C1 segment of cervical spinal cord (tissue), 14 donors: Measurements from ENCODE around the gene QPCTL.
A peak's percentile ranks its signal among the peaks of the same experiment; 100 is the strongest.
"Not testable (repeated sequence)": the region's sequence is repeated elsewhere in the genome, so short reads cannot be mapped to it uniquely, and the experiment has no call there.

Experiments used
- DNase-seq, 14 donors: peaks; one replicate each; lab custom pipeline; 2025; lab: John Stamatoyannopoulos, UW

Gene QPCTL

DNA sequence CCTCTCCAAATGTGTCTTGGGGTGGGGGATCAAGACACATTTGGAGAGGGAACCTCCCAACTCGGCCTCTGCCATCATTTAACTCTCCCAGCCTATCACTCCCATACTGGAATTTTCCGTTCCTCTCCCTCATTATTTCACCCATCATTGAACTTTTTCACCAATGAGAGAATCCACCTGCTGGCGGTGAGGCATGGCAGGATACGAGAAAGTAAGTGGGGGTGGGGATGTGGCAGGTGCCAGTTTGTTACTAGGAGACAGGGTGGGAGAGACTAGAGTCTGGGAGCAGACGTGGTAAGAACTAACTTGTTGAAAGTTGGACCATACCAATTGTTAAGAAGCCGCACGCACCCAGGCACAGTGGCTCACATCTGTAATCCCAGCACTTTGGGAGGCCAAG lies 17.5 kb upstream of the QPCTL start:
- DNase-seq = no peak

DNA sequence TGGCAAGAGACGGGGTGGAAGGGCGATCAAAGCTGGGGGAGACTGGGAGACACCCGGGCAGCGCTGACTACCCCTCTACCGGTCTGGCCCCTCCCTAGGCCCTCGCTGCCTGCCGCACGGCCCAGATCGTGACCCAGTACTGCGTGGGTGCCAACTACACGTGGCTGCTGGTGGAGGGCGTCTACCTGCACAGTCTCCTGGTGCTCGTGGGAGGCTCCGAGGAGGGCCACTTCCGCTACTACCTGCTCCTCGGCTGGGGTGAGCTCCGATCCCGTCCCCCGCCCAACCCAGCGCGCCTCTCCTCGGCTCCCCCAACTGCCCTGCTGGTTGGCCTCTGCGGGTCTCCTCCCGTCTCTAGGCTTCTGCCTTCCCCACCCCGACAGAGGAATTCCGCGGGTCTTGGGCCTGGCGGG lies 15.6 kb upstream of the QPCTL start:
- no peak for DNase-seq

DNA sequence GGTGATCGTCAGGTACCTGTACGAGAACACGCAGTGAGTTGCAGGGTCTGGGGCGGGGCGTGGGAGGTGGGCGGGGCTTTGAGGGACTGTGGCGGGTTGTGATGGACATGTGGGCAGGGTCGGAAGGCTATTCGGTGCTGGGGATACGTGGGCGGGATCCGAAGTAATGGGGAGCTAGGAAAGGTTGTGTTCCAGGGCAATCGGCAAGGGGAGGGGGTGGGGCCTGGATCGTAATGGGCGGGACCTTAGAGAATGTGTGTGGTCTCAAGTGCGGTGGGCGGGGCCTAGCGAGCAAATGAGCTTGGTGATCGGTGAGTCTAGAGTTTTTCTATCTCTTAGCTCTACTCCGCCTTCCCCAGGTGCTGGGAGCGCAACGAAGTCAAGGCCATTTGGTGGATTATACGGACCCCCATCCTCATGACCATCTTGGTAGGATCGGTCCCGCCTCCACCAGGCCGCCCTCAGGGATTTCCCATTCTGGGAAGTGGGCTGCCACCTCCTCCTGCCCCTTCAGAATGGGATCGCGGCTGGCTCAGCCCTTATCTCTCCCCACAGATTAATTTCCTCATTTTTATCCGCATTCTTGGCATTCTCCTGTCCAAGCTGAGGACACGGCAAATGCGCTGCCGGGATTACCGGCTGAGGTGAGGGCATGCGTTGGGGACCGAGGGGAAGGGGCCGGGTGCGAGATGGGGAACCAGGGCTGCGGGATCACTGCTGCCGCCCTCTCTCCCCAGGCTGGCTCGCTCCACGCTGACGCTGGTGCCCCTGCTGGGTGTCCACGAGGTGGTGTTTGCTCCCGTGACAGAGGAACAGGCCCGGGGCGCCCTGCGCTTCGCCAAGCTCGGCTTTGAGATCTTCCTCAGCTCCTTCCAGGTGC lies 14.9 kb upstream of the QPCTL start:
- peak in 11 of 14 donors; percentile 9 to 76 (median 38) for DNase-seq

DNA sequence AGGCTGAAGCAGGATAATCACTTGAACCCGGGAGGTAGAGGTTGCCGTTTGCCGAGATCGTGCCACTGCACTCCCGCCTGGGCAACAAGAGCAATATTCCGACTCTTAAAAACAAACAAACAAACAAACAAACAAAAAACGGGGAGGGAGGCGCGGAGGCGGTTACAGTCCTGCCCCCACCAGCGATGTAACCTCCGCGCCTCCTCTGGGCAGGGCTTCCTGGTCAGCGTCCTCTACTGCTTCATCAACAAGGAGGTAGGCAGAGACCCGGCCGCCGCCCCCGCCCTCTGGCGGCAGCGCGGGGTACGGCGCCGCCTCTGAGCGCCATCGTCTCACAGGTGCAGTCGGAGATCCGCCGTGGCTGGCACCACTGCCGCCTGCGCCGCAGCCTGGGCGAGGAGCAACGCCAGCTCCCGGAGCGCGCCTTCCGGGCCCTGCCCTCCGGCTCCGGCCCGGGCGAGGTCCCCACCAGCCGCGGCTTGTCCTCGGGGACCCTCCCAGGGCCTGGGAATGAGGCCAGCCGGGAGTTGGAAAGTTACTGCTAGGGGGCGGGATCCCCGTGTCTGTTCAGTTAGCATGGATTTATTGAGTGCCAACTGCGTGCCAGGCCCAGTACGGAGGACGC lies 11.0 kb upstream of the QPCTL start:
- peak in 13 of 14 donors; percentile 38 to 91 (median 74) for DNase-seq

DNA sequence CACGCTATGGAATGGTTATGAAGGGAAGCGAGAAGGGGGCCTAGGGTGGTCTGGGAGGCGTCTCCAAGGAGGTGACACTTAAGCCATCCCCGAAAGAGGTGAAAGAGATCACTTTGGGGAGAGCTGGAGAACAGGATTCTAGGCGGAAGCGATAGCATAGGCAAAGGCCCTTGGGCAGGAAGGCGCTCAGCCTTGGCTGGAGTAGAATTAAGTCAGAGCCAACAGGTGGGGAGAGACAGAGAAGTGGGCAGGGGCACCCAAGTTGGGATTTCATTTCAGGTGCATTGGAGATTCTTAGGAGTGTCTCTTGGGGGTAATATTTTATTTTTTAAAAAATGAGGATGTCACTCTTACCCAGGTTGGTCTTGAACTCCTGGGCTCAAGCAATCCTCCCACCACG lies 10.3 kb upstream of the QPCTL start:
- peak in 1 of 14 donors; percentile 22 for DNase-seq

DNA sequence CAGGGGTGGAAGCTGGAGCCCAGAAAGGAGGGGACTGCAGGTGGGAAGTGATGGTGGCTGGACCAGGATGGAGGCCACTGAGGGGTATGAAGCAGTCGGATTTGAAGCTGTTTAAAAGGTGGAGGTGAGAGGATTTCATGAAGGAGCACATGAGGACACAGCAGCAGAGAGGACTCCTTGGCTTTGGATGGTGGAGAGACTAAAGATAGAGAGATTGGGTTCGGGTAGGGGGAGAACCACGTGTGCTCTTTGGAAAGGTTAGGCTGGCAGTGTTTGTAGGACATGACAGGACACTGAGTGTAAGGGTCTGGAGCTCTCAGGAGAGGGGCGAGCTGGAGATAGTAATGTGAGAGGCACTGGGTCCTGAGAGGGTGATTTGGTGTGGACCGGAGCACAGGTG lies 9.6 kb upstream of the QPCTL start:
- DNase-seq = no peak

DNA sequence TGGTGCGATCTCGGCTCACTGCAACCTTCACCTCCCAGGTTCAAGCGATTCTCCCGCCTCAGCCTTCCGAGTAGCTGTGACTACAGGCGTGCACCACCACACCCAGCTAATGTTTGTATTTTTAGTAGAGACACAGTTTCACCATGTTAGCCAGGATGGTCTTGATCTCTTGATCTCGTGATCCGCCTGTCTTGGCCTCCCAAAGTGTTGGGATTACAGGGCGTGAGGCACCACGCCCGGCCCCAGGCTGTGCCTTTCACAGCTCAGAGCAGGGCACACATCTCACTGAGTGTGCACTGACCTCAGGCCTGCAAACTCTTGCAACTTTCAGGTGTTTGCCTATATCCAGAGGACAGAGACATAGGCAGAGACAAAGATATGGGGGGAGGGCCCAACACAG lies 7.4 kb upstream of the QPCTL start:
- not testable (repeated sequence) for DNase-seq

DNA sequence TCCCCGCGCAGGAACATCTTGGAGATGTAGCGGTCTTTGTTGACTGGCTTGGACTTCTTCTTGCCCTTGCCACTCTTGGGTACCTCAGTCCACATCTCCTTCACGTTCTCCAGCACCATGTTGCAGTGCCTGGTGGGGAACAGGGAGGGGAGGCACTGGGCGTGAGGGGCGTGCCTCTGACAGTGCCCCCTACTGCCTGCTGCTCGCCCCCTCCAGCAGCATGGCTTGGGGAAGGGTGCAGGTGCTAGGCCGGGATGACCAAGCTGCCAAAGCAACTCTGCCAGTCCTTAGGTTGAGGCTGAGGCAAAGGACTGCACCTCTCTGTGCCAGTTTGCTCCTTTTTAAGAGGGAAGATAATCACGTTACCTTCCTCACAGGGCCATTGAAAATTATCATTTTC lies 4.9 kb upstream of the QPCTL start:
- DNase-seq = no peak

DNA sequence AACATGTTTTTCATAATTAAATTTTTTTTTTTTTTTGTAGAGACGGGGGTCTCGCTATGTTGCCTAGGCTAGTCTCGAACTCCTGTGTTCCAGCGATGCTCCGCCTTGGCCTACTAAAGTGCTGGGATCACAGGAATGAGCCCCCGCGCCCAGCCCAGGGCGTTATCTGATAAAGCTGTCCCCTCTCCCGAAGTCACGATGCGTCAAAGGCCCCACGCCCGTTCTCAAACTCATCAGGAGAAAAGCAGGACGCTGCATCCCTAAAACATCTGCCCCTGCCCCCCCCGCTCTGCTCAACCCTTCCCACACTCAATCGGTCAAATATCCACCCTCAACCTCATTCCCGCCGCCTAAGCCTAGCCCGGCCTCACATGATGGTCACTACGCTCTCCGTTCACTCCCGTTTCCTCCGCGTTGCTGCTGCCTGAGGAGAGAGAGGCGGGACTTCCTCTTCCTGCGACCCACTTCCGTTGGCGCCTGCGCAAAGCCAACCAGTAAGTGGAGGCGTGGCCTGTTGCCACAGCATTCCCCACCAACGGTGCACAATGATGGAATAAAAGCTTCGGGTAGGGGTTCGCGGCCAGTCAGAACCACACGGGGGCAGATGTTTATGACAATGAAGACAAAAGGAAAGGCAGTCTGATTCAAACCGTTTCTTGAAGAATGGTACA lies 815 bp upstream of the QPCTL start, which contains the start of gene SNRPD2:
Gene SNRPD2, minus strand, starts transcription at position 438 of the 671 bp plus-strand sequence. Its CDS starts 65 bp downstream, at position 373.
- DNase-seq = peak; percentile 90 to 100 (median 98)

DNA sequence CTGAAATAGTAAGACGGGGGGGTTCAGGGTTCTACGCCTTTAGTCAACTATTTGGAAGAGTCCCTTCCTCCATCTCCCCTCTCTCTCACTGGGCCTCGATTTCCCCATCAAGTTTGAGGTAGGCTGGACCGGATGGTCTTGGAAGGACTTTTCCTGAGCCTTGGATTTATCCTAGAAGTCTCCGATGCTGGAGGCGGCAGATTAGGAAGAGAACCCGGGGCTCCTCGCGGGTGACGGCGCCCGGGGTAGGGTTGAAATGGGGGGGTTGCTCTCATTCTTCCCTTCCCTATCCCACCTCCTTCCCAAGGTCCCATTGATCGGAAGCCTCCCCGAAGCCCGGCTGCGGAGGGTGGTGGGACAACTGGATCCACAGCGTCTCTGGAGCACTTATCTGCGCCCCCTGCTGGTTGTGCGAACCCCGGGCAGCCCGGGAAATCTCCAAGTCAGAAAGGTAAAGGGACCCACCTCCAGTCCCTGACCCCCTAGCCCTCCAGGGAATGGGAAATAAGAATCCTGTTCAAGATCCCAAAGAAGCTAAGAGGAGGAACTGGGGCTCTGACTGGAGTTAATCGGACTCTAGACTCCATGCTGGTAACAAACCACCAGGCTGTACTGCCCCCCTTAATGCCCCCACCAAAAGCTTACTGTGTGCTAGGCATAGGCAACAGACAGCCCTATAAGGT lies 781 bp downstream of the QPCTL start:
- DNase-seq = peak in 12 of 14 donors; percentile 9 to 64 (median 33)

DNA sequence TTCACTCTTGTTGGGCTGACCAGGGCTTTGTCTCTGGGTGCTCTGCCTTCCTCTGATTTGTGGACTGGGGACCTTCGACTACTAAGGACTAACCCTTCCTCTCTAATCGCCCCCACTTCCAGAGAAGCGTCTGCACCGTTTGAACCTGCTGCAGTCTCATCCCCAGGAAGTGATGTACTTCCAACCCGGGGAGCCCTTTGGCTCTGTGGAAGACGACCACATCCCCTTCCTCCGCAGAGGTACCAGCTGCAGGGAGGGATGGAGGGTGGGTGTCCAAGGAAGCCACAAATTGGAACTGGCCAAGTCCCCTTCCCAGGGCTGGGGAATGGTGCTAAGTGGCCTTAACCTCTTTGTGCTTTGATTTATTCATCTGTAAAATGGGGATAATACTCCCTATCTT lies 9.2 kb downstream of the QPCTL start:
- DNase-seq = no peak

DNA sequence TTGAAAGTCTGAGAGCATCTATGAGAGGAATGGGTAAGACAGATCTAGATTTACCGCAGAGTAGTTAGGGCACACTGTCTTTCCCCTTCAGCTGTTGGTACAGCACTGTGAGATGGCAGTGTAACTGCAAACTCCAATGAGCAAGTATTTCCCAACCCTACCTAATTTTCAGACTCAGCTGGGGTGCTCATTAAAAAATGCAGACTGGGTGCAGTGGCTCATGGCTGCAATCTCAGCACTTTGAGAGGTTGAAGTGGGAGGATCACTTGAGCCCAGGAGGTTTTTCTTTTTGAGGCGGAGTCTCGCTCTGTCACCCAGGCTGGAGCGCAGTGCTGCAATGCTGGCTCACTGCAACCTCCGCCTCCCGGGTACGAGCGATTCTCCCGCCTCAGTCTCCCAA lies 12.6 kb downstream of the QPCTL start:
- DNase-seq = no peak

DNA sequence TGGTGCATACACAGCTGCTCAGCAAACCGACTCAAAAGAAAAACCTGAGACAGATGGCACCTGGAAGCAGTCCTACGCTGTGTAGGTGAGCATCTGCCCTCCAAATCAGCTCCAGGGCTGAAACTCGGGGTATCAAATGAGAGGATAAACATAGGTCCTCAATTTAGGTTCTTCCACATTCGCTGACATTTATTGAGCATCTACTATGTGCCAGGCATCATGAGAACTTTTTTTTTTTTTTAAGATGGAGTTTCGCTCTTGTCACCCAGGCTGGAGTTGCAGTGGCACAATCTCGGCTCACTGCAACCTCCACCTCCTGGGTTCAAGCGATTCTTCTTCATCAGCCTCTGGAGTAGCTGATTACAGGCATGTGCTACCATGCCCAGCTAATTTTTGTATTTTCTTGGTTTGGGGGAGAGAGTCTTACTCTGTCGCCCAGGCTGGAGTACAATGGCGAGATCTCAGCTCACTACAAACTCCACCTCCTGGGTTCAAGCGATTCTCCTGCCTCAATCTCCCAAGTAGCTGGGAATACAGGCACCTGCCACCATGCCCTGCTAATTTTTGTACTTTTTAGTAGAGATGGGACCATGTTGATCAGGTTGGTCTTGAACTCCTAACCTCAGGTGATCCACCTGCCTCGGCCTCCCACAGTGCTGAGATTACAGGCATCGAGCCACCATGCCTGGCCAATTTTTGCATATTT lies 13.4 kb downstream of the QPCTL start:
- DNase-seq = no peak

DNA sequence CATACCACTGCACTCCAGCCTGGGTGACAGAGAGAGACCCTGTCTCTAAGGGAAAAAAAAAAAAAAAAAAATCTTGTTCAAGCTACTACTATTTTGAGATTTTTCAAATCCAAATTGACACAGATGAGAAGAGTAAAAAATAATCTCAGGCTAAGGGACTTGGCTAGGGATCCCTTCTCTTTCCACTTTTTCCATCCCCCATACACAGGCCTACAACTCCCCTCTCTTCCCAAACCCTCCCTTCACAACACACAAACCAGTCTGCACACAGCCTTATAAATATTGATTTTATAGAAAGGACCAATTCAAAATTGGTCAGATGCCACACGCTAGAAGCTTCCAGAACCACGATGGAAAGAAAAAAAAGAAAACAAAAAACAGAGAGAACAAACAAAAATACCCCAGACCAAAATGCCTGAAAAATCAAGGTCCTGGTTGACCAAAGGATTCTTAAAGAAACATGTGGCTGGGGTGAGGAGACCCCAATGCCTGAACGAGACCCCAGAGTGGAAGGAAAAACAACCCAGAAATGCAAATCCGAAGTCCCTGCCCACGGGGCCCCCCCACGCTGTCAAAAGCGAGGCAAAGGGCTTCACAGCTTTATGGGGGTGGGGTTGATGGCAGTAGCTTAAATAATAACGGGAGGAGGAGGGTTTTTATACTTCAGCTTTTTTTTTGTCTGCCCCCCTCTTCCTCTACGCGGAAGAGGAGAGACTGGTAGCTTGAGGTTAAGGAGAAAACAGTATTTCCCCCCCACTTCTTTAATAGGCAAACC lies 18.1 kb downstream of the QPCTL start:
- no peak for DNase-seq

DNA sequence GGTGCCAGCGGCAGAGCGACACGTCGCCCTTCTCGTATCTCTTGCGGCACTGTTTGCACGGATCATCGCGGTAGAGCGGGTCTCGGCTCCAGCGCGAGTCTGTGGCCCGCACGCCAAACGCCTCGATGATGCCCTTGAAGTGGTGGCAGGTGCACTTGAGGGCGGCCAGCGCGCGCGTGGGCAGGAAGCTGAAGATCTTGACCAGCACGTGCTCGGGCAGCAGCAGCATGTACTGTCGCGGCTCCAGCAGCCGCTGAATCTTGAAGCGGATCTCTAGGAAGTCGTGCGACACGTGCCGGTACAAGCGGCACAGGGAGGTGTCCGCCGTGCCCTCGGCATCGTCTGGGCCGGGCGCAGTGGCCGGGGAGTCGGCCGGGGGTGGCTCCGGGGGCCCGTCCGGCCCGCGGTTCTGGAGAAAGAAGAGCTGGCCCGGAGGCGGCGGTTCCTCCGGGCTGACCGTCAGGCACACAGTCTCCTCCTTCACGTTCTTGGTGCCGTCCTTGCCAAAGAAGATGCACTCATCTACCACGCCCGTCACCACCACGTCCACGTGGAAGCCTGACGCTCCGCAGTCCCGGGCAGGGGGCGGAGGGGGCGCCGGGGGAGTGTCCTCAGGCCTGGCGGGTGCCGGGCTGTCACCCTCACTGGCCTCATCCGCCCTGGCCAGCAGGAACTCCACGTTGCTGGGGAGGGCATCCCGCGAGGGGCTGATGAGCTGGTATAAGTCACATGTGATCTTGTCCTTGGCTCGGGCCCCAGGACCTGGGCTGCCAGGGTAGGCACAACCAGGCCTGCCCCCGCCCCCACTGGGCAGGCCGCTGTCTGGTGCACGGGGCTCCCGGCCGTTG lies 19.6 kb downstream of the QPCTL start:
- DNase-seq = no peak

DNA sequence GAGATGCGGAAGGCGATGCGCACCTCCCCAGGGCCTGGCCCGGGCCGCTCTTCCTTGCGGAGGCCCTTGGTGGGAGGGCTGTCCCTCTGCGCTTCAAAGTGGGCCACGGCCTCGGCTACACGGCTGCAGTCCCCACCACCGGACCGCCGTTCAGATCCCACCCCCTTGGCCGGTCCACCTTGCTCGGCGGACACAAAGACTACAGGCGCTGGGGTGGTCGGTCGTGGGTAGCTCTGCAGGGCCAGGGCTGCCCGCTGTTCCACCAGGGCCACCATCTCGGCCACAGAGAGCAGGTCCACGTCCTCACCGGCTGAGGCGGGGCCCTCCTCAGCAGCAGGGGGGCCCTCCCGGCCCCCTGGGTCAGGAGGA lies 20.2 kb downstream of the QPCTL start:
- DNase-seq = no peak

DNA sequence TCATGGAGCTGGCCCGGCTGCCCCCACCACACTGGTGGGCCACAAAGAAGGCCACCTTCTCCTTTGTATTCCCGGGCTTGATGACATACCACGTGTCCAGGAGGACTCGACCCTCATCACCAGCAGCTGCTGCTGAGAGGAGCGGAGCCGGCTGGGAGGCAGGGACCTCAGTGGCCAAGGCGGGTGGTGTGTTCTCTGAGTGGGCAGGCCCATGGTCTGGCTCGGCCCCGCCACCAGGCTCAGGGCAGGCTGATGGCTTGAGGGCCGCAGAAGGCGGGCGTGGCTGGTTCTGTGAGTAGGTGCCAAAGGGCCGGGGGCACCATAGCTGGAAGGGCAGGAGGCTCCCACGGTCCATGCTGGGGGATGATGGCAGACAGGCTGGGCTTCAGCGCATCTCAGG lies 20.7 kb downstream of the QPCTL start:
- no peak for DNase-seq

DNA sequence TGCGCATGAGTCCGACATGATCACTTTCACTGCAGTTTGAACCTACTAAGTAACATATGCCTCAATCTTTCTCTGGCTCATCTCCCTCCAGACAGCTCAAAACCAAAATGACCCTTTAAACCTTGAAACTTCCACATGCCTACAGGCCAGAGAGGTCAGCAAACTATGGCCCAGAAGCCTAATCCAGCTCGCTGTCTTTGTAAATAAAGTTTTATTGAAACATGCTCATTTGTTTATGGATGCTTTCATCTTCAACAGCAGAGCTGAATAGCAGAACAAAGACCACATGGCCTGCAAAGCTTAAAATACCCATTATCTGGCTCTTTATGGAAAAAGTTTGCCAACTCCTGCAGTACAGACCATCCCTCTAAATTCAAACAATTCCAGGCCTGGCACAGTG lies 22.7 kb downstream of the QPCTL start:
- DNase-seq = no peak

DNA sequence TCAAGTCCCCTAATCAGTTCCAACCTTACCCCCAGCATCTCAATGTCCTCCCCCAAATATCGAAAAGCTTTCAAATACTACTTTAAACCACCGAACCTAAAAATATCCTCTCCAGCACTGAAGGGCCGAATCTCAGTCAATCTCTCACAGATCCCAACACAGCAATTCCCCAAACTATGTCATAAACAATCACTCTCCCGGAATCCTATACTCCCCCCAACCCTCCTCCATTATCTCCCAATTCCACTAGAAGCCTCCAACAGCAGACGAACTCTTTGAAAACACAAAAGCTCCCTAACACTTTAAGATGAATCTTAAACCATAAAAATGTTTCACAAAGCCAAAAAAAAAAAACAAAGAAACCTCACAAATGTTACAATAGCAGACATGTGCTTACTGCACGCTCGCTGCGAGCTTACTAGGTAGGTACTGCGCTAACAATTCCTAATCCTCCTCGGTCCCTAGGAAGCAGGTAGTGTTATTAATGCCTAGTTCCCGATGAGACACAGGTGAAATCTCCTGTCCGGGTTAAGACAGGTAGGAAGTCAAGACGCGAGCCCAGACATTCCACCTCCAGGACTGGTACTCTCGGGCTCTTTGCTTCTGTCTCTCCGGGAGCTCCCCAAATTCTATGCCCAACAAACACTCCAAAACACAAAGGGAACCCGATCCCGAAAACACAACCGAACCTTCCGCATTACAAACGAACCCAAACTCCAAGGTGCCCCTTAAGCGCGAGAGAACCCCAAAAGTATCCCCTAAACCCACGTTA lies 24.1 kb downstream of the QPCTL start:
- DNase-seq = peak in 4 of 14 donors; percentile 22 to 63 (median 42)
